Fibroblast of skin of right biceps (primary cell): ENCODE results near the gene KLF1.
"Not testable (repeated sequence)": the region's sequence is repeated elsewhere in the genome, so short reads cannot be mapped to it uniquely, and the experiment has no call there.

ENCODE experiments used
- DNase-seq: peaks from one replicate; pipeline ENCODE4 v3.0.0-alpha.2; 2013

Gene KLF1

DNA sequence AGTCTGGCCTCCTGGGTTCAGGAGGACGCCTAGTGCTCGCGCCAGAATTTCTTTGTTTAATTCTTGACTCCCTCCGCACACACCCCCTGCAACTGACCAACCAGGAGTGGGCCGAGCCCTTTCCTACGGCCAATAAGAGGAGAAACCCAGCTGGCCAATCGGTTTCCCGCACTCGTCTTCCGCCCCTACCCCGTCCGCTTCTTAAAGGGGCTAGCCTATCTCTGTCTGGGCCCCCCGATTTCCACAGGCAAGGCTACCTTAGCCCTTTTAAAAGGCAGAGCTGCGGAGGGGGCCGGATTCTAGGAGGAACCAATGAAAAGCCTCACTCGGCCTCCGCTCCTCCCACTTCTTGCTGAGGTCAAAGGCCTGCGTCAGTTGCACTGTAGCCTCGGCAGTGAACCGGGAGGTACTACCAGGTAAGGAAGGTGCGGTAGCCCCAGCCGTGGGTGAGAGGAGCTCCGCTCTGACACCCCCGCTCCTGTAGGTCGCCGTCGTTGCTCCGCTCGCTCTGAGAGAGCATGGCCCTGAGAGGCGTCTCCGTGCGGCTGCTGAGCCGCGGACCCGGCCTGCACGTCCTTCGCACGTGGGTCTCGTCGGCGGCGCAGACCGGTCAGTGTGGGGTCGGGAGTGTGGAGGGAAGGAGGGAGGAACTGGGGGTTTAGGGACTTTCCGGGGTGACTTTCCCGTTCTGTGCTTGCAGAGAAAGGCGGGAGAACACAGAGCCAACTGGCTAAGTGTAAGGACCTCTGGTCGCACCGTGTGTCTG lies 4.0 kb upstream of the KLF1 start, which contains the start of gene GCDH:
TSS of gene GCDH (plus strand) at position 374 of the 766 bp plus-strand sequence. CDS start at position 519, 145 bp downstream.
- DNase-seq: peak; percentile 99

DNA sequence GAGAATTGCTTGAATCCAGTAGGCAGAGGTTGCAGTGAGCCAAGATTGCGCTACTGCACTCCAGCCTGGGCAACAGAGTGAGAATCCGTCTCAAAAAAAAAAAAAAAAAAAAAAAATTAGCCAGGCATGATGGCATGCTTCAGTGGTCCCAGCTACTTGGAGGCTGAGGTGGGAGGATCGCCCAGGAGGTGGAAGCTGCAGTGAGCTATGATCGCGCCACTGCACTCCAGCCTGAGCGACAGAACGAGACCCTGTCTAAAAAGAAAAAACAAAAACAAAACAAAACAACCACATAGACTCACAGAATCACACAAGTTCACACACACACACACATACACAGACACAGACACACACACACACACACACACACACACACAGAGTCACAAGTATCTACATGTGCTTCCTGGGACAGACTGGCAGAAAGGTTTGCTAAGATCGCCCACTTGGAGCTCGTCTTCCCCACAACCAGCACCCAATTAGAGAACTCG lies 3.3 kb upstream of the KLF1 start:
- not testable (repeated sequence) for DNase-seq

DNA sequence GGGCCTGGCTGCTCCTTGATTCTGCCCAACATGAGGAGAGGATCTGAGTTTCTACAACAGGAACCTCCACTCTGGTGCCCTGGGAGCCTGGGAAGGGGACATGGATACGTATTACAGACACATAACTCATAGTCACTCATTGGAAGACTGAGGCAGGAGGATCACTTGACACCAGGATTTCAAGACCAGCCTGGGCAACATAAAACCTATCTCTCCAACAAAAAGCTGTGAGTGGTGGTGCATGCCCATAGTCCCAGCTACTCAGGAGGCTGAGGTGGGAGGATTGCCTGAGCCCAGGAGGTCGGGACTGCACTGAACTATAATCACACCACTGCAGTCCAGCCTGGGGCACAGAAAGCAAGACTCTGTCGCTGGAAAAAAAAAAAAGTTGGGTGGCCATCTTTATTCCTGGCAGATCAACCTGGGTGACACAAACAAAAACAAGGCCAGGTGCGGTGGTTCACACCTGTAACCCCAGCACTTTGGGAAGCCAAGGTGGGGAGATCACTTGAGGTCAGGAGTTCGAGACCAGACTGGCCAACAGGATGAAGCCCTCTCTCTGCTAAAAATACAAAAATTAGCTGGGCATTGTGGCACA lies 1.1 kb upstream of the KLF1 start:
- no peak for DNase-seq

DNA sequence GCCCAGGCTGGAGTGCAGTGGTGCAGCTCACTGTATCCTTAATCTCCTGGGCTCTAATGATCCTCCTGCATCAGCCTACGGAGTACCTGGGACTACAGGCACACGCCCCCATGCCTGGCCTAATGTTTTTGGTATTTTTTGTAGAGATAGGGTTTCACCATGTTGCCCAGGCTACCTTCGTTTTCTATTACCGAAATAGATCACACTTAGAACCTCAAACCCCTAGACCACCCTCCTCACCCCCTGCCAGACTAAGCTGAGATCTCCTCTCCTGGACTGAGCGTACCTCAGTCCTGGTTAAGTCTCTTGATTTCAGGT lies 391 bp downstream of the KLF1 start:
- DNase-seq: no peak

DNA sequence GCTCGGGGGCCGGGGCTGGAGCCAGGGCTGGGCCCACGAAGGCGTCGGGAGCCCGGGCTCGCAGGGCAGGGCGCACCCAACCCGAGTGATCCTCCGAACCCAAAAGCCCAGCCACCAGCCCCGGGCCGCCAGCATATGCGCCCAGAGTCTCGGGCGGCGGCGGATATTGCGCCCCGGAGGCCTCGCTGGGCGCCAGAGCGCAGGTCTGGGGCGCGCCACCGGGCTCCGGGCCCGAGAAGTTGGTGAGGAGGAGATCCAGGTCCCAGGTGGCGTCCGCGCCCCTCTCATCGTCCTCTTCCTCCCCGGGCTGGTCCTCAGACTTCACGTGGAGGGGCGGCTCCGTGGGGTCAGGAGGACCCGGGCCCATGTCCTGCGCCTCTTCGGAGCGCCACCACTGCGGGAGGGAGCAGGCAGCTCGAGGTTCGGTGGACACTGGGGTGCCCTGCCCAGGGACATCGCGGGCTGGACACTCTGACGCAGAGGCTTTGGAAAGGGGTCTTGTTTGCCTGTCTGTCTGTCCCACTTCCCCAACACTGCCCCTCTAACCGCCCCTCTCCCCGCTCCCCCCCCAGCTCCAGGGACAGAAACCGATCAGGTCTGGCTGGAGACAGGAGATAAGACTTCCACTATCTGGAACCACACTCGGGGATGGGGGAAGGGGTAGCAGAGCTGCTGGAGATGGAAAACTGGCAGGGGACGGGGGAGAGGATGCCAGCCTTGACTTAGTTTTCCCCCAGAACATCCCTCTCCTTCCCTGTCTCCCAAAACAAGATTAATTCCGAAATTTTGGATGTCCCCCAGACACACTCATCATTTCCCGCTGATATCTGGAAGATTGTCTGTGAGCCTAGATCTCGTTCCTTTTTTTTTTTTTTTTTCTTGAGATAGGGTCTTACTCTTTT lies 1.0 kb downstream of the KLF1 start:
- no peak for DNase-seq

DNA sequence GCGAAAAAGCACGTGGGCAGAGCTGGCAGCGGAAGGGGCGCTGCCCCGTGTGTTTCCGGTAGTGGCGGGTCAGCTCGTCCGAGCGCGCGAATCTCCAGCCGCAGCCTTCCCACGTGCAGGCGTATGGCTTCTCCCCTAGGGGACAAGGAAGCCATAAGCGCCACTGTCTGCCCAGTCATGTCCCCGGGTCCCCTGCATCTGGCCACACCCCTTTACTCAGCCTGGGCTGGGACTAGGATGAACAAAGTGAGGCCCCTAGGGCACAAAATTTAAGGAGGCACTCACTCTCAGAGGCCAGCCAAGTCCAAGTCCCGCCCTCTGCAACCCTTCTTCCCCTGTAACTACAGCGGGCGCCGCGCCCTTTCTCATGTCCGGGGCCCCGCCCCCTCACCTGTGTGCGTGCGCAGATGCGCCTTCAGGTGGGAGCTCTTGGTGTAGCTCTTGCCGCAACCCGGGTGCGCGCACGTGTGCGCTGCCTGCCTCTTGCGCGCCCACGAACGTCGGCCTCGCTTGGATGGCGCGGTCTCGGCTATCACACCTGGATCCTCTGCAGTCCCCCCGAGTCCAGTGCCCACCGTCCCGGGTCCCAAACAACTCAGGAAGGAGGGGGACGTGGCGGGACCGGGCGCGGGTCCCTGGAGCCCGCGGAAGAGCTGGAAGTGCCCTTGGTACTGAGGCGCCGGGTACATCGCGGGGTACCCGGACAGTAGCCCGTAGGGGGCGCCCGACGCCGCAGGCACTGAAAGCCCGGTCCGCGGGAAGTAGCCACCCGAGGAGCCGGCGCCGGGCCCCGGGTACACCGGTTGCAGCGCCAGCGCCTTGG lies 1.9 kb downstream of the KLF1 start:
- DNase-seq: peak; percentile 48

DNA sequence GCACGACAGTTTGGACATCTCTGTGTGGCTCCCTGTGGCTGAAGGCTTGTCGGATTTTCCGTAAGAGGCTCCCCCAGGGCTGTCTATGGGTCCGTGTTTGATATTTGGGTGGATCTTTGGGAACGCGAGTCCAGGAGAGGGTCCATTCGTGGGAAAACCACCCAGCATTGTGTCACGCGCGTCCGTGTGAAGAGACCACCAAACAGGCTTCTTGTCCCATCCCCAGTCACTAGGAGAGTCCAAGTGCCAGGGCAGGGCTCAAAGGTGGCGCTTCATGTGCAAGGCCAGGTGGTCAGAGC lies 2.4 kb downstream of the KLF1 start:
- DNase-seq: no peak

DNA sequence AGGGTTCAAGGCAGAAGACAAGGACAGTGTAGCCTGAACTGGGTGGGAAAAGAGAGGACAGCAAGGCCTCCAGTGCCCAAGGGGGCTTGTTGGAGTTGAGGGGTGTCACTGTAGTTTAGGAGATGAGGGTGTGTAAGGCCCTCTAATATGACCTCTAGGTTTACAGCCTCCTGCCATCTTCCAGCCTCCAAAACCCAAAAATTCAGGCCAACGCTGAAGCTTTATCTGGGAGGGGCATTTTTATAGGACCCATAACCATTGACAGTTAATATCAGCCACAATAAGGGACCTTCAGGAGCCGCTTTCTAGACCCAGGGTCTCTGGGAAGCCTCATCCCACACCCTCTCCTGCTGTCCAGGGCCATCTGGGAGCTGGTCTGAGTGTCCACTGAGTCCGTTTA lies 2.8 kb downstream of the KLF1 start:
- no peak for DNase-seq

DNA sequence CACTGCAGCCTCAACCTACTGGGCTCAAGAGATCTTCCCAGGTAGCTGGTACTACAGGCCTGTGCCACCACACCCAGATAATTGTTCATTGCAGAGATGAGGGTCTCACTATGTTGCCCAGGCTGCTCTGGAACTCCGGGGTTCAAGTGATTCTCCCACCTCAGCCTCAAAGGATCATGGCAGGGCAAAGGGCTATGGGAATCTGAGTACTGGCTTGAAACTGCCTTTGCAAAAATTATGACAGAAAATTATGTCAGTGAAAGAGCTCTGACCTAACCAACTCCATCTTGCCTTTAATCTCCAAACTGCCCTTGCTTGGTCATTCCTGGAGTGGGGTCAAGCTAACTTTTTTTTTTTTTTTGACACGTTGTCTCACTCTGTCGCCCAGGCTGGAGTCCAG lies 4.4 kb downstream of the KLF1 start:
- DNase-seq: no peak

DNA sequence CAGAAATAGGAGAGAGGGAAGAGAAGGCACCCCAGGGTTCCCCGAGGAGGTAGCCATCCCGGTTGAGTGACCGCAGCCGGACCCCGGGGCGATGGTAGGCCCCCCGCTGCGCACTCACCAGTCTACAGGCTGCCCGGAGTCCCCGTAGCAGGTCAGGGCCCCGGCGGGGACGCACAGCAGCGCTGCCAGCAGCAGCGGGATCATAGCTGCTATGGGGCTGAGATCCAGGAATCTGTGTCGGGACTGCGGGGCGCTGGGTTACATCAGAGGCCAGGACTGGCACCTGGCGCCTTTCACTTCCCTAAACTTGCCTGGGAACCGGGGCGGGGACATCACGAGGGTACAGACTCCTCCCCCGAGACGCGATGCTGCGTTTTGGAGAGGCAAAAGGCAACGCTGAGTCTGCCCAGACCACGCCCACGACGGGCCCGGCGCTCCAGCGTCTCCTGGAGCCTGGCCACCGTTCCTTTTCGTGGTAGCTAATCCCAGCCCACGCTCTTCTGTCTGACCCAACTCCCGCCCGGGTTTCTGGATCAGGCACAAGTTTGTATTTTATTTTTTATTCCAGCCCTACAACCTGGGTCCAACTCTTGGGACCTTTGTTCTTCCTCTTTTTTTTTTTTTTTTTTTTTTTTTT lies 5.7 kb downstream of the KLF1 start, which contains the start of gene DNASE2:
TSS of gene DNASE2 (minus strand) at position 278 of the 637 bp plus-strand sequence. CDS start at position 204, 74 bp downstream.
- peak; percentile 89 for DNase-seq

DNA sequence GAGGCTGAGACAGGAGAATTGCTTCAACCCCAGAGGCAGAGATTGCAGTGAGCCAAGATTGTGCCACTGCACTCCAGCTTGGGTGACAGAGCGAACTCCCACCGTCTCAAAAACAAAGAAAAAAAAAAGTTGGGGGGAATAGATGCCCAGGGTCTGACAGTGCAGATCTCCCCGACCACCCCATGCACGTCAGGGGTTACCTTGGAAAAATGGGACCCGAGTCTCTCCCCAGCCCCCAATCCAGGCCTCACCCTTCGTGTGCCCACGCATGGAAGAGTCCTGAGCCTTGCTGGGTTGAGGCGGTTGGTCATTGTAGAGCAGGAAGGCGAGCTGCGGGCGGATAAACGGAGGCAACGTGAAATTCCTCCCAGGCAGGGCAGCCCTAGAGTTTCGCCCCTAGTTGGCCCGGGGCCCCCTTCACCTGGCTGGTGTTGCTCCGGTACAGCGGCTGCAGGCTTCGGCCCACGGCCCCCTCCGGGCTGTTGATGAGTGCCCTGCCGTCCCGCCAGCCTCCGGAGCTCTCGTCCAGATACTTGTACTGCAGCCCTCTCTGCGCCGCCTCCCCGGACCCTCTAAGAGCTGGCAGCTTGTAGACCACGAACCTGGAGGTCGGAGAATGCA lies 6.3 kb downstream of the KLF1 start:
- DNase-seq: no peak

DNA sequence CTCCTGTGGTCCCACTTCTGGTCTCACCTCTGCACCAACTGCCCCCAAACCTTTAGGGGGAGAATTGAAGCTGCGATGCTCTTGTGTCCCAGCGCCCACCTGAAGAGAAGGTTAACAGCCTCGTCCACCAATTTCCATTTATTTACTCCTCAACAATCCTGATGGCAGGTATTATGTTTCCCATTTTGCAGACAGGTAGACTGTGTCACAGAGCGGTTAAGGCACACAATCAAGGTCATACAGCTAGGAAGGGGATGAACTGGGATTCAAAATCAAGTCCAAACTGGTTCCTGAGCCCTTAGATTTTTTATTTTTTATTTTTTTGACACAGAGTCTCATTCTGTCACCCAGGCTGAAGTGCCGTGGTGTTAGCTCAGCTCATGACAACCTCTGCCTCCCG lies 11.9 kb downstream of the KLF1 start:
- DNase-seq: no peak

DNA sequence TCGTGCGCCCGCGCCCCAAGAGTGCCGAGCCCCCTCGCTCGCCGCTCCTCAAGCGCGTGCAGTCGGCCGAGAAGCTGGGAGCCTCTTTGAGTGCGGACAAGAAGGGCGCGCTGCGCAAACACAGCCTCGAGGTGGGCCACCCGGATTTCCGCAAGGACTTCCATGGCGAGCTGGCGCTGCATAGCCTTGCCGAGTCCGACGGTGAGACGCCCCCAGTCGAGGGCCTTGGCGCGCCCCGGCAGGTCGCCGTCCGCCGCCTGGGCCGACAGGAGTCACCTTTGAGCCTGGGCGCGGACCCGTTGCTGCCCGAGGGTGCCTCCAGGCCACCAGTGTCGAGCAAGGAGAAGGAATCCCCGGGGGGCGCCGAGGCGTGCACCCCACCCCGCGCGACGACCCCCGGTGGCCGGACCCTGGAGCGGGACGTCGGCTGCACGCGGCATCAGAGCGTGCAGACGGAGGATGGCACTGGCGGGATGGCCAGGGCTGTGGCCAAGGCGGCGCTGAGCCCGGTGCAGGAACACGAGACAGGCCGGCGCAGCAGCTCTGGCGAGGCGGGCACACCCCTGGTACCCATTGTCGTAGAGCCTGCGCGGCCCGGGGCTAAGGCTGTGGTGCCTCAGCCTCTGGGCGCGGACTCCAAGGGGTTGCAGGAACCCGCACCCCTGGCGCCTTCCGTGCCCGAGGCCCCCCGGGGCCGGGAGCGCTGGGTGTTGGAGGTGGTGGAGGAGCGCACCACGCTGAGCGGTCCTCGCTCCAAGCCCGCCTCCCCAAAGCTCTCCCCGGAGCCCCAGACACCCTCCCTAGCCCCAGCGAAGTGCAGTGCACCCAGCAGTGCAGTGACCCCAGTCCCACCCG lies 12.9 kb downstream of the KLF1 start:
- DNase-seq: no peak

DNA sequence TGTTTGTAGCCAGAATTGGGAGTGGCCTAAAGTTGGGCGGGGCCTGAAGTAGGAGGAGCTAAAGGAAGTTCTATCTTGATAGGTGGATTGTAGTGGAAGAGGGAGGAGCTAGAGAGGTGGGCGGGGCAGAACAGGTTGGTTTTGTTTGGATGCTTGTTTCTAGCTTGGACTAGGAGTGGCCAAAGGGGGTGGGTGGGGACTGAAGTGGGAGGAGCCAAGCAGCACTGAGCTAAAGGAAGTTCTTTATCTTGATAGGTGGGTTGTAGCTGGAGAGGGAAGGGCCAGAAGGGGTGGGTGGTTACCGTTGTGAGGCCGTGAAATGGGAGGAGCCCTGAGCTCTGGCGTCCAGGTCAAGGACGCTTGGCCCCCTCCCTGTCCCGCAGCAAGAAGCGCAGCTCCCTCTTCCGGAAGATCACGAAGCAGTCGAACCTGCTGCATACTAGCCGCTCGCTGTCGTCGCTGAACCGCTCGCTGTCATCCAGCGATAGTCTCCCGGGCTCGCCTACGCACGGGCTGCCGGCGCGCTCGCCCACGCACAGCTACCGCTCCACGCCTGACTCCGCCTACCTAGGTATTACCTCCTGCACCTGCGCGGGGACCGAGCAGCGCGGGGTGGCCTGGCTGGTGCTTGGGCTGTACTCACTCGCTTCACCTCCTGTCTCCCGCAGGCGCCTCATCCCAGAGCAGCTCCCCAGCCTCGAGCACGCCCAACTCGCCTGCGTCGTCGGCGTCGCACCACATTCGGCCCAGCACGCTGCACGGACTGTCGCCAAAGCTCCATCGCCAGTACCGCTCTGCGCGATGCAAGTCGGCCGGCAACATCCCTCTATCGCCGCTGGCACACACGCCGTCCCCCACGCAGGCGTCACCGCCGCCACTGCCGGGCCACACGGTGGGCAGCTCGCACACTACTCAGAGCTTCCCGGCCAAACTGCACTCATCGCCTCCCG lies 13.8 kb downstream of the KLF1 start:
- peak; percentile 68 for DNase-seq

DNA sequence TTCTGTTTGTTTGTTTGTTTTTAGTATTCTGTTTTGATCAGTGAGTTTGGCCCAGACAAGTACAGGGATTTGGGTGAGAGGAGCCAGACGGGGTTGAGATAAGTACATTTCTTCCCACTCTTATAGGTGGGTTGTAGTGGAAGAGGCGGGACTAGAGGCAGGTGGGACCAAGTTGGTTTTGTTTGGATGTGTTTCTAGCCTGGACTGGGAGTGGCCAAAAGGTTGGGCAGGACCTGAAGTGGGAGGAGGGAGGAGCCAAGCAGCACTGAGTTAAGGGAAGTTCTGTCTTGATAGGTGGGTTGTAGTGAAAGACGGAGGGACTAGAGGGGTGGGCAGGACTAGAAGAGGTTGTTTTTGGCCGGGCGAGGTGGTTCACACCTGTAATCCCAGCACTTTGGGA lies 14.7 kb downstream of the KLF1 start:
- no peak for DNase-seq

DNA sequence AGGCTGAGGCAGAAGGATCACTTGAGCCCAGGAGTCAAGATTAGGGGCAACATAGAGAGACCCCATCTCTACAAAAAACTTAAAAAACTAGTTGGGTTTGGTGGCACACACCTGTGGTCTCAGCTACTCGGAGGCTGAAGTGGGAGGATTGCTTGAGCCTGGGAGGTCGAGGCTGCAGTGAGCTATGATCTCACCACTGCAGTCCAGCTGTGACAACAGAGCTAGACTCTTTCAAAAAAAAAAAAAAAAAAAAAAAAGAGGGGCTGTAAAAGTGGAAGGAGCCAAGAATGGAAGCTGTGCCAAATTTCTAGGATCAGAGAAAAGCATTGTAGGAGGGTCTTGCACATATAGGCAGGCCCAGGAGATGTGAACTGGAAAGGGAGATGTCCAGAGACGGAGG lies 15.3 kb downstream of the KLF1 start:
- no peak for DNase-seq

DNA sequence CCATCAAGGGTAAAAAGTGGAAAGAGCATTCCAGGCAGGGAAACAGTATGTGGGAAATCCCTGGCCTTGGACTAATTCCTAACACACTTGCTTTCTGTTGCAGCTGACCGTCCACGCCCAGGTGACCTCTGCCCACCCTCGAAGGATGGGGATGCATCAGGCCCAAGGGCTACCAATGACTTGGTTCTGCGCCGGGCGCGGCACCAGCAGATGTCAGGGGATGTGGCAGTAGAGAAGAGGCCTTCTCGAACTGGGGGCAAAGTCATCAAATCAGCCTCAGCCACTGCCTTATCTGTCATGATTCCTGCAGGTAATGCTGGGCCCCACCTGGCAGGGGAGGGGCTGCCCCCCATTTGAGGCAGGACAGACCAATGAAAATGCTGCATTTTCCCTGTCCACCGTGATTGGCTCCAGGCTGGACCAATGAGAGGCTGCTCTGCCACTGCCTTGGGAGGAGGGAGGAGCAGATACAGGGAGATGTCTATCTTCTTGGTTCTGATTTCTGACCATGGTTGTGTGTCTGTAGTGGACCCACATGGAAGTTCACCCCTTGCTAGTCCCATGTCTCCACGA lies 18.4 kb downstream of the KLF1 start:
- DNase-seq: peak; percentile 28

DNA sequence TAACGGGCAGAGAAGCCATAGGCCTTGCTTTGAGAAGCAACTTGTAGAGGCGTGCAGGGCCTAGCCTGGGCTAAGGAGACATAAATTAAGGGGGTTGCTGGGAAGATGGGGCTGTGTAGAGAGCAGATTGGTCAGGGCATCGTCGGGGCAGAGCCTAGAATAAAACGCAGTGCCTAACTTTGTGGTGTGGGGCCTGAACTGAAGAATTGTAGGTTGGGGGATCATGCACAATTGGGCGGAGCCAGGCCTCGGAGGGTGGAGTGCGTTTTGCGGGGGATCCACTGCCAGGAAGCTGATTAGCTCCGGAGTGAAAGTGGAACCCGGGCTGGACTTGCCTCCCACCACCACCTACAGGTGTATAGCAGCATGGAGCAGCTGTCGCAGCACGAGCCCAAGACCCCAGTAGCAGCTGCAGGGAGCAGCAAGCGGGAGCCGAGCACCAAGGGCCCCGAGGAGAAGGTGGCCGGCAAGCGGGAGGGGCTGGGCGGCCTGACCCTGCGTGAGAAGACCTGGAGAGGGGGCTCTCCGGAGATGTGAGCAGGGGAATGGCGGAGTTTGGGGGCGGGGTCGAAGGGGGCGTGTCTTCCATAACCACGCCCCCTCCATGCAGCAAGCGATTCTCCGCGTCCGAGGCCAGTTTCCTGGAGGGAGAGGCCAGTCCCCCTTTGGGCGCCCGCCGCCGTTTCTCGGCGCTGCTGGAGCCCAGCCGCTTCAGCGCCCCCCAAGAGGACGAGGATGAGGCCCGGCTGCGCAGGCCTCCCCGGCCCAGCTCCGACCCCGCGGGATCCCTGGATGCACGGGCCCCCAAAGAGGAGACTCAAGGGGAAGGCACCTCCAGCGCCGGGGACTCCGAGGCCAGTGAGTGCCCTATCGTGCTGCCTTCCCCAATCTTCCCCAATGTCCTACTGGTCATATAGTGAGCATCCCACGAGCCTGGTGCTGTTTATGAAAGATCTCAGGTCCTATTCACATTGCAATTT lies 19.6 kb downstream of the KLF1 start:
- DNase-seq: peak; percentile 61
